GM19238 (cell line): ENCODE results near the gene RHBDL2.
"Not testable (repeated sequence)": the region's sequence is repeated elsewhere in the genome, so short reads cannot be mapped to it uniquely, and the experiment has no call there.

Source experiments
- DNase-seq: peaks from one replicate; pipeline ENCODE4 v3.0.0; 2011; ENCODE audit warnings: low spot score; ENCODE audit not compliant: insufficient read length

The RHBDL2 gene

DNA sequence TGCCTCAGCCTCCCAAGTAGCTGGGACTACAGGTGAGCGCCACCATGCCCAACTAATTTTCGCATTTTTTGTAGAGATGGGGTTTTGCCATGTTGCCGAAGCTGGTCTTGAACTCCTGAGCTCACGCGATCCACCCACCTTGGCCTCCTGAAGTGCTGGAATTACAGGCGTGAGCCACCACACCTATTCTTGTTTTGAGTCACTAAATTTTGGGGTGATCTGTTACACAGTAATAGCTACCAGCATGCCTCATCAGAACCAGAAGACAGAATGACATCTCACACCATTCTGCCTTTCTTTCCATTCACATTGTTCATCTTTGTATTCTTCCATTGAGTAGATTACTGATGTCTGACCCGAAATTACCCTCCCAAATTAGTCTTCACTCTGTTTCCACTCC lies 9.1 kb downstream of the RHBDL2 start:
- DNase-seq = no peak

DNA sequence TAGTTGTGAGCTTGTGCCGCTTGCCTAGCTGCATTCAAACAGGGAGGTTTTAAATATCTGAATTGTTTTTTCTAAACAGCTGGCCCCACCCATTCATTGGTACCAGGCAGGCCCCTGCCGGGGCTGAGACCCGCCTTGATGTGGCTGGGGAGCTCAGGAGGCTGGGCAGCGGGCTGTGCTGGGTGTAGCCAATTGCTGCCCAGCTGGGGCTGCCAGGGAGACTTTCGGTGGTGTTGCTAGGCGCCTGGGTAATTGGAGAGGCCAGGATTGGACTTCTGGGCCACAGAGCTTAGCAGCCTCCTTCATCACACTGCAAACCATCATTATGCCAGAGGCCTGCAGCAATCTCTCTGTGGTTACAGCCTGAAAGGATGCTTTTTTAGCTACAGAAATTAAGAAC lies 12.2 kb downstream of the RHBDL2 start:
- no peak for DNase-seq

DNA sequence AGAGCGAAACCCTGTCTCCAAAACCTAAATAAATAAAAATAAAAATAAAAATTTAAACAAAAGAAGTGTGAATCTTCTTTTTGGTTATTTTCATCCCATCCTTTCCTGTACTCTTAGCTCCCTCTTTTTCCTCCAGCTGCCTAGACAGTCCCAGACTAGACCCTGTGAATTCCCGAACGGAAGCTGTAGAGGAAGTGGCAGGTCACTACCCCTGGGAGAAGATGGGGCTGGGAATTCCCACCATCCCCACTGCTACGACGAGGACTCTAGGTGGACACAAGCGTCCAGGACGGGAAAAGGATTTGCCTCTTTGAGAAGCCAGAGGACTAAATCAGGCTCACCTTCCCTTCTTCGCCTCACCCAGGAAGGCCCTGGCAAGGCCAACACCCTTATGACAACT lies 12.6 kb downstream of the RHBDL2 start:
- no peak for DNase-seq

DNA sequence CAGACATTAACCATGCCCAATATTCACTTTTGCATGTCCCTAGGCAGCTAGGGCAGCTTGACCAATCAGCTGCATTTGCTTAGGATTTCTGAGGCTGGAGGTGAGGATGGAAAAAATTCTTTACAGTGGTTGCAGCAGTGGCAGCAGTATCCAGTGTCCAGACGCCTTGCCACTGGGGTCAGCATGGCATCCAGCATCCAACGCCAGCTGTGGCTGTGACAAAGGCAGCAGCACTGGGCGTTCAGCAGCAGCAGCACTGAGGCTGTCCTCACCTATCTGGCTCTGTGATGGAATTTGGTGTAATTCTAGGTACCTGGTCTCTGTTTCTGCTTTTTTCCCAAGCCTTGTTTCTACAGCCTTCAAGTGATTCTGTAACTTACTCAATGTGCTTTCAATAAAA lies 15.5 kb downstream of the RHBDL2 start:
- DNase-seq = no peak

DNA sequence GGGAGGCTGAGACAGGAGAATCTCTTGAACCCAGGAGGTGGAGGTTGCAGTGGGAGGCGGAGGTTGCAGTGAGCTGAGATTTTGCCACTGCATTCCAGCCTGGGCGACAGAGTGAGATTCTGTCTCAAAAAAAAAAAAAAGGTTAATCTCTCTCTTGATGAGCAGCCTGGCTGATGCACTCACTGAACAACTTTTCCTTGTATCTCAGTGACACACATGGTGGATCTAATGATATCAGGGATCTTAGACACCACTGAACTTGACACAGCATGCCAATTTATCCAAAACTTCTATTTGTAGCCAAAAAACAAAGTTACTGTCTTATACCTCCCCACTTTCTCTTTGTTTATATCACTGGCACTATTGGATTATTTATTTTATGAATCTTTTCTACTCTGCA lies 16.2 kb downstream of the RHBDL2 start:
- no peak for DNase-seq

DNA sequence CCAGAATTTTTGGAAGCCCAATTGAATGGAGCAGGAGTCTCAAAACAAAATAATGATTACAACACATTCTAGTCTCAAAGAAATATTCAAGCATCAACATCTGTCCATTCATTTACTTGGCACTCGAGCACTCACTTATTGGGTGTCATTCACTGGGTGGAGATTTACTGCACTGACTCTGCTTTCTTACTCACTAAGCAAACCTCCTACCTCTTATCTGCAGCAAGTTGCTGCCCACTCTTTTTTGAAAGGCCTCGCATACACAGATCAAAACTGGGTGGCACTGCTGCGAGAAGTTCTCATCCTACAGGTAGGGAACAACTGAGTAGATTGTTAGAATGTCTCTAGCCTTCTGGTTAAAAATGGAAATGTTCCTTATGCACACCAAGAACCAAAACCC lies 18.0 kb downstream of the RHBDL2 start:
- no peak for DNase-seq

DNA sequence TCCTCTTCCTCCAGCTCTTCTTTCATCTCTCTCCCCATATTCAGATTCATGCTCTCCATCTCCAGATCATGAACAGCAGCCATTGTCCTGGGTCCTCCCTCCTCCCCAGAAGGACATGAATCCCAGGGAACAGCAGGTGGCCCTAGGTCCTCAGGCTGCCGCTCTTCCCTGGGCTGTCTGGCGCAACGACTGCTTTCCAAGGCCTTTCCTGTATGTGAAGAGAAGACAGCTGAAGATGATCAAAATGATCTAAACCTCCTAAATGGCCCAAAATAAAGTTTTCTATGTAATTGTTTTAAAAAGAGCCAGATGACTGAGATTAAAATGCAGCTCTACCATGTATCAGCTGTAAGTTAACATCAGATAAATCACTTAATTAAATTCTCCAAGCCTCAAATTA lies 22.5 kb downstream of the RHBDL2 start:
- DNase-seq = no peak

DNA sequence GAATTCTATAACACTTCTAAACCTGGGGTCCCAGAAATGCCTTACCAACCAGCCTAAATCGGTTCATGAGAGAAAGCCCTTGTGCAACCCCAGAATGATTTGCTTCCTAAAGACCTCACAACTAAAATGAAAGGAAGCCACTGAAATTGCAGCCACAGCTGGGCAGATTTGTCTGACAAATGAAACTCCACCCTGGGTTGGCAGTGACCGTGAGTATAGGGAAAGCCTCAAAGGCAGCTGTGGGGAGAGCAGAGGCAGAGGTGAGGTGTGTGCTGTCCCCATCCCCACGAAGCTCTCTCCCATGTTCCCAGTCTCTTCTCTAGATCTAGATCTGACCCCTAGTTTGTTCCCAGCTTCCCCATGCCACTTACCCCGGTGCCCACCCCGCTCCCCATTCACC lies 23.1 kb downstream of the RHBDL2 start:
- no peak for DNase-seq

DNA sequence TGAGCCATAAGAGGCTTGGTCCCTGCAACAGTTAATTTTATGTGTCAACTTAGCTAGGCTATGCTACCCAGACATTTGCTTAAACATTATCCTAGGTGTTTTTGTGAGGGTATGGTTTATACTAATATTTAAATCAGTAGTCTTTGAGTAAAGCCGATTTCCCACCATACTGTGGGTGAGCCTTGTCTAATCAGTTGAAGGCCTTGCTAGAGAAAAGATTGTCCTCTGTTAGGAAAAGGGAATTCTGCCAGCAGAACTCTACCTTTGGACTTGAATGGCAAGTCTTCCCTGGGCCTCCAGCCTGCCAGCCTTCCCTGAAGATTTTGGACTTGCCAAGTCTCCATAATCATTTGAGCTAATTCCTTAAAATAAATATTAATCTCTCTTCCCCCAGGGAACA lies 23.9 kb downstream of the RHBDL2 start:
- DNase-seq = no peak

DNA sequence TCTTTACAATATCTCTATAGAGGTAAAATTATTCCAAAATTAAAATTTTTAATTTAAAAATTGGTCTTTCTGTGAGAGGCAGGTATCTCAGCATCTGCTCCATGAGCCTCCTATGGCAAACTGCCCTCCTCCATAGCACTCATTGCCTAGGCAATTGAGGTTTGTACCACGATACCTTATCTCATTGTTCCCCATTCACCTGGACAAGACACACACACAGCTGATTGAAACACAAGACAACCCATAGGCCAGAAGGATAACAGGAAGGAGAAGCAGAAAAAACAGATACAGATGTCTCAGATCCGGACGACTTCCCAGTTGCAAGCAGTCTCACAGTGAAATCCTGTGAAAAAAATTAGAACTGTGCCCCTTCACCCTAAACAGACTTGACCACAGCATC lies 24.3 kb downstream of the RHBDL2 start:
- no peak for DNase-seq

DNA sequence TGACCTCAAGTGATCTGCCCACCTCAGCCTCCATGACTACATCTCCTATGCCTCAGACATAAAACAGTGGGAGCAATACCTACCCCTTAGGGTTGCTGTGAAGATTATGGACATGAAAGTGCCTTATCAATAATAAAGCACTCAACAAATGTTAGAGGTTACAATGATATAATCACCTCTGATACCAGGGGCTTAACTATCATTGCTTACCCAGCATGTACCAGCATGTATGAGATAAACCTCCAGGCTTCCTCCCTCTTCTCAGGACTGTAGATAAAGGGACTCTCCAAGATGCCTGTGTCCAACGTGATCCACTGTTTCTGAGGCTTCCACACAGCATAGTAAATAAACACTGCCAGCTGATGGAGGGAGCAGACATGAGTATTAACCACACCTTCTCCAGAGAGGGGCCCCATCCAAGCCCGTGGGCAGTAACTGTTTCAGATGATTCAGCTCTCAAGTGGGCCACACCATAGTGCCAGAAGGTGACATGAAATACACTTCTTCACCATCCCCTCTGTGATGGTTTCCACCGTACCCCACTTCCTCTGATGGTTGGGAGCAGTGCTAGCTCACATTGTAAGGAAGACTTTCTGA lies 26.2 kb downstream of the RHBDL2 start:
- DNase-seq = no peak

DNA sequence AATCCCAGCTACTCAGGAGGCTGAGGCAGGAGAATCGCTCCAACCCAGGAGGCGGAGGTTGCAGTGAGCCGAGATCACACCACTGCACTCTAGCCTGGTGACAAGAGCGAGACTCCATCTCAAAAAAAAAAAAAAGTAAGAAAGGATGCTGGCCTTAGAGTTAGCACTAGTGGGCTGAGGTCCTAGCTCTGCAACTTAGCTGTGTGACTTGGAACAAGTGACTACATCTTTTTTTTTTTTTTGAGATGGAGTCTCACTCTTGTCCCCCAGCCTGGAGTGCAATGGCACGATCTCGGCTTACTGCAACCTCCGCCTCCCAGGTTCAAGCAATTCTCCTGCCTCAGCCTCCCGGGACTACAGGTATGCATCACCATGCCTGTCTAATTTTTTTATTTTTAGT lies 26.7 kb downstream of the RHBDL2 start:
- DNase-seq = not testable (repeated sequence)

DNA sequence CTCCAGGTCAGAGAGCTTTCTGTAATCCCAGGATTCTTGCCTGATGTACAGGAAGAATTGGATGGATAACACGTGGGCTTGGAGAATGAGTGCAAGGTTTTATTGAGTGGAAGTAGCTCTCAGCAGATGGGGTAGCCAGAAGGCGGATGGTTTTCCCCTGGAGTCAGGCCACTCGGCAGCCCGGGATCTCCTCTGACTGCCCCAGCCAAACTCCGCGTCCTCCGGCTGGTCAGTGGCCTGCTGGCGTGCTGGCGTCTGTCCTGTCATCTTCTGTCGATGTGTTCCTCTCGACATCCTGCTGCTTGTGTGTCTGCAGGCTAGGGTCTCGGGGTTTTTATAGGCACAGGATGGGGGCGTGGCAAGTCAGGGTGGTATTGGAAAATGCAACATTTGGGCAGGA lies 32.8 kb downstream of the RHBDL2 start:
- no peak for DNase-seq

DNA sequence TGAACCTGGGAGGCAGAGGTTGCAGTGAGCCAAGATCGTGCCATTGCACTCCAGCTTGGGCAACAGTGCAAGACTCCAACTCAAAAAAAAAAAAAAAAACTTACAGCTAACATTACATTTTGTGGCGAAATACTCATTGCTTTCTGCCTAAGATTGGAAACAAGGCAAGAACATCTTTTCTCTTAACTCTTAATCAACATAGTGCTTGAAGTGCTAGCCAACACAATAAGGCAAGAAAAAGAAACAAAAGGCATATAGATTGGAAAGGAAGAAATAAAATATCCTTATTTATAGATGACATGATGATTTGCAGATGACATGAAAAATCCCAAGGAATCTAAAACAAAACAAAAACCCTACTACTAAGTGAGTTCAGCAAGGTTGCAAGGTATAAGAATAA lies 35.6 kb downstream of the RHBDL2 start:
- DNase-seq = no peak

DNA sequence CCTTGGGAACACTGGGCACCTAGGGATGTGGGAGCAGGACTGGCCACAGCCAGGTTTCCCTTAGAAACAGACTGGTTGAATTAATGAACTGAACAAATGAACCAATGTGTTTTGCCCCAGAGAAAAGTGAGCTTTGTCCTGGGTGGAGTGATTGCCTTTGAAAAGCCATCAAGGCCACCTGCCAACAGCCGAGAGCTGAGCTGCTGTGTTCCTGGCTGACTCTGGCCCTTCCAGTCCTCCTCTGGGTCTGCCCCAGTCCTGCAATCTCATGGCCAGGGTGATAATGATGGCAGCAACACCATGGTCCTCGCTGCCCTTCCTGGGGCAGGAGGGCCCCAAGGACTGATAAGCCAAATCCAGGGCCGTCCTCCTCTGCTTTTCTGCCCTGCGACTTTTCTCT lies 42.1 kb downstream of the RHBDL2 start:
- DNase-seq = no peak

DNA sequence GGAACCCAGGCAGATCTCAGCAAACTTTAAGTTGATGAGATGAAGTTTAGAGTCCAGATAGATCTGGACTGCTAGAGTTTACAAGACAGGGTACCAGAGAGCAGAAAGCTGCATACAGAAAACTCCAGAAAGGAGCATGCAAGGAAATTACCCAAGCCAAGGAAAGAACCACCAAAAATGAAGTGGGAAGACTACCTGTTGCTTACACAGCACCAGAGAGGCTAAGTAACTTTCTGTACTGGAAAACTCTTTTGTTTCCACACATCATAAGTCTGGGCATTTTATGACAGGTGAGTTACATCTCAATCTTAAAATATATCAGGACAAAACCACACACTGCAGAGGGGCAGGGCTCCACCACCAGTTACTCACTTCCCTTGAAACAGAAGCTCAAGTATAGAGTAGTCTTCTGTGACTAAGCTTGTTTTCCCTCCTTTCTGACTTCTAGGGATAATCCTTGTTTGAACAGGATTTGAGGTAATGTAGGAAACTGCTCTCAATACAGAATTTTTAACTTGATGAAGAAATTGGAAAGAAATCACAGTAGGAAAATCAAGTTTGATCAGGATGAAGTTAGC lies 42.9 kb downstream of the RHBDL2 start:
- DNase-seq = no peak

DNA sequence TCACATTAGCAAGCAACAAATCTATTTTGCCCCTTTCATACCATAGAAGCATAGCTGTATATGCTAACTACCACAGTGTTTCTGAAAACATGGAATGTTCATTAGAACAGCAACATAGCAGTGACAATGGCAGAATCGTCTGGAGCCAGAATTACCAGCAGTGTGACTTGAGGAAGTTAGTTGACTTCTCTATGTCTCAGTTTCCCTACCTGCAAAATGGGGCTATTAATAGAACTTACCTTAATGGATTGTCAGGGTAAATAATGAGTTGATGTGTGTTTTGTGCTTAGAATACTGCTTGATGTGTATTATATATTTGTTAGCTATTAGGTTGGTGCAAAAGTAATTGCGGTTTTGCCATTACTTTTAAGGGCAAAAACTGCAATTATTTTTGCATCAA lies 45.5 kb downstream of the RHBDL2 start:
- DNase-seq = no peak

DNA sequence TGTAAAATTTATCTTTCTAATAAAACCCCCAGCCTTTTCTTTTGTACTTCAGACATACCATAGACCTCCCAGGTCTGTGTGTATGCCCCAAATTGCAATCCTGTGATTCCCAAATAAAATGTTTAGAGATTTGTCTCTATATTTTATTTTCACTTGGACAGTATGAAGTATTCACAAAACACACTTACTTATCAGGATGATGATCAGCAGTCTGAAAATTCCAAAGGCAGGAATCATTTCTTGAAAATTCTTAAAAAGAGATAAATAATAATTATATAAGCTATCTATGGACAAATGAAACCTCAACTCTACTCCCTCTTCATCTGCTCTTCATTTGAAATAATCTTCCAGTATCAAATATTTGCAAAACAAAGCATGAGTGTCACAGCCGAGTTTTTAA lies 48.7 kb downstream of the RHBDL2 start:
- DNase-seq = no peak

DNA sequence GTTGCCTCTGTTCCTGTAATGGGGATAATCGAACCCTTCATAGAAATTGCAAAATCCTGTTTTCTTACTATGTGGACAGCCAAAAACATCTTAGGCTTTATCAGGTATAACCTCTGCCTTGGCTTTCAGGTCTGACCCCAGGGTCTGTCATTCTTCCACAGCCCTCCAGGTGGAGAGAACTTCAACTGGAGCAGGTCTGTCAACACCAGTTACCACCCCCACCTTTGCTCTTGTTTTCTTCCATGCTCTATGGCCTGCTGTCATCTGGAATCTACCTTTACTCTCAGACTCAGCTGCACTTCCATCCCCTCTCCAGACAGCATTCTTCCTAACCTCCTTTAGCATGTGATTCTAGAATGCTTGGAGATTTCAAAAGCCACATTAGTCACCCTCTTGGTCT lies 49.9 kb downstream of the RHBDL2 start:
- no peak for DNase-seq

DNA sequence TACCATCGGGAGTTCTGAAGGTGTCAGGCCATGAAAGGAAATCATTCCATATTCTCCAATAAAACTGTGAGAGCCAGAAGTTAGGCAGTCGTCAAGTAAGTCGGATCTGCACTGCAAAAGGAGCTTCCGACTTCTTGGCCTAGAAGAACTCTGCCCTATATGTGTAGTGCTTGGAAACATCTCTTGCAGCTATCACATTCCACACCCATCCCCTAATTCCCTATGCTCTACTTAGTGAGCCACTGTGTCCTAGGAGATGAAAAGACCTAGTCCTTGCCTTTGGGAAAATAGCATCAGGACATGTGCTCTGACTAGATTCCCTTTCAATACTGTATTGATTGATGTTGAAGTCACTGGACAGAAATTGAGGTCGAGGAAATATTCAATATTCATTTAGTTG lies 52.0 kb downstream of the RHBDL2 start:
- DNase-seq = no peak

DNA sequence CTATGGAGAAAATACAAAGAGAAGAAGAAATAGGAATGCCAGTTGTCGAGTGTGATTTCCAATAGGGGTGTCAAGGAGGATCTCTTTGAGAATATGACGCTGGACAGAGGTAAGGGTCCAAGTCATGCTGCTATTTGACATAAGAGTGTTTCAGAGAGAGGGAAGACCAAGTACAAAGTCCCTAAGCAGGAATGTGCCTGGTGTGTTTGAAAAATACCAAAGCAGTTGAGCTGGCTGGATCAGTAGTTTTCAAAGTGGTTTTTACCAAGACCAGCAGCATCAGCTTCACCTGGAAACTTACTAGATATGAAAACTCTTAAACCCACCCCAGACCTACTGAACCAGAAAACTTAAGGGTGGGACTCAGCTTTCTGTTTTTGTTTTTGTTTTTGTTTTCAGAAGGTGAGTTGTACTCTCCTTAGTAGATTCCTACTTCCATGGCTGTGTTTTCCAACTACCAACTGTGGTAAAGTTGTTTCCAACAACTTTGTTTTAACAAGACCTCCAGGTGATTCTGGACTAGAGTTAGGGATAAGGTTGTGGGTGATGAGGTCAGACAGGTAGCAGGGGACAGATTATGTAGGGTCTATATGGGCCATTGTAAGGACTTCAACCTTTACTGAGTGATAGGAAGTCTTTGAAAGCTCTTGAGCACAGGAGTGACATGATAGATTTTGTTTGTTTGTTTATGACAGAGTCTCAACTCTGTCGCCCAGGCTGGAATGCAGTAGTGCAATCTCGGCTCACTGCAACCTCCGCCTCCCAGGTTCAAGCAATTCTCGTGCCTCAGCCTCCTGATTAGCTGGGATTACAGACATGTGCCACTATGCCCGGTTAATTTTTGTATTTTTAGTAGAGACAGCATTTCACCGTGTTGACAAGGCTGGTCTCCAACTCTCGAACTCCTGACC lies 53.0 kb downstream of the RHBDL2 start:
- DNase-seq = no peak

DNA sequence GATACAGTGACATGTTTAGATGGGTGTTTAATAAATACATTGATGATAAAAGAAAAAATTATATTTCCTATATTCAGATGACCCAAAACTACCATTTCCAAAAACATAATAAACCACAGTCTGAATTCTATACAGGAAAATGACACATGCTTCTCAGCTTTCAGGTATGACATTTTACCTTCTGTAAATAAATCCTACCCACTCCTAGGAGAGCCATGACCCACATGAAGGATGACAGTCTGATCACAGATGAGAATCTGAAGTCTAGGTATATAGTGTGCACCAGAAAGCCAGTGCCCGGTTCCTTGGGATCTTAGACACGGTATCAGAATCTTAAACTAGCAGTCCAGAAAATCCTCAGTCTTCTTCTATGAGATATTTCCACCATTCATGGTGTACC lies 56.5 kb downstream of the RHBDL2 start:
- no peak for DNase-seq

DNA sequence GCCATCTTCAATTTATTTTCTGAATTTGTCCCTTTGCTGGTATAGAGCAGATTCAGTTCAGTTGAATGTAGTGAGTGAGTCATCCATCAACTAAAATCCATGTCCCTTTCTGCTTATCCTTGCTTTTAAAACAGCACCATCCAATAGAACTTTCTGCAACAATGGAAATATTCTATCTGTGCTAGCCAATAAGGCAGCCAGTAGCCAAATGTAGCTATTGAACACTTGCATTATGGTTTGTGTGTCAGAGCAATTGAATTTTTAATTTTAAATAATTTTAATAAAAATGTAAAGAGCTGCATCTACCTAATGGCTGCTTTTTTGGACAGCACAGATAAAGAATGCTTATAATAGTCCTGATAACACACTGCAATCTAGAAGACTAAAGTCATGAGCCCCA lies 60.1 kb downstream of the RHBDL2 start, which contains the start of gene GJA9:
GJA9 (minus strand) TSS at position 101 of the 400 bp plus-strand sequence. CDS start 5,489 bp downstream, outside the sequence.
- no peak for DNase-seq
